ENCODE data around the gene TGM1. TPM values are rescaled to one million over a fixed set of nuclear protein-coding genes. Genes with fewer than 3 reads are reported as not detected.

Gene TGM1
- total RNA-seq, 1 donor from 2014 or later = 4.1 TPM

DNA sequence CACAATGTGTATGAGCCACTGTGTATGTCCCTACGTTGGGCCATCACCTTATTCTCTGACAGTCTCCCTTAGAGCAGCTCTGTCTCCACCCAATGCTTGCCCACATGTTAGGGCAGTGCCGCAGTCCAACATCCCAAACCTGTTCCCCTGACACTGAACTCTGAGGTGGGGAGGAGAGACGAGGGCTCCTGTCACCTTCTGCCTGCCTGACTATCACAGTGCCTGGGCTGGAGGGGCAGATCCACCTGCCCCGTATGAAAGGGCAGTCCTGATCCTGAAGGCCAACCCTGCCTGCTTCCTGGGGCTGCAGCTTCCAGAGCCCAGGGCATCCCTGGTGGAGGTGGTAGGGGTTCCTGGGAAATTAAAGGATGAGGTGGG lies 2.2 kb downstream of the TGM1 start:
- H3K9me3 Mint-ChIP-seq = no peaks in the 10 kb centered on the region
- H3K27me3 Mint-ChIP-seq (ENCODE audit: insufficient read depth) = no peaks in the 10 kb centered on the region
- intact Hi-C loops (cut with micrococcal nuclease) = no loop called here
- peaks cover 4% of the 10 kb centered on the region for H3K36me3 Mint-ChIP-seq (ENCODE audit: low read depth)
- H3K4me1 Mint-ChIP-seq (ENCODE audit: low read depth) = no peaks in the 10 kb centered on the region
- no peak for DNase-seq (ENCODE audit: low spot score)
- no peak overlapping the region for H3K4me3 Mint-ChIP-seq
- H3K27ac Mint-ChIP-seq = no peak overlapping the region

DNA sequence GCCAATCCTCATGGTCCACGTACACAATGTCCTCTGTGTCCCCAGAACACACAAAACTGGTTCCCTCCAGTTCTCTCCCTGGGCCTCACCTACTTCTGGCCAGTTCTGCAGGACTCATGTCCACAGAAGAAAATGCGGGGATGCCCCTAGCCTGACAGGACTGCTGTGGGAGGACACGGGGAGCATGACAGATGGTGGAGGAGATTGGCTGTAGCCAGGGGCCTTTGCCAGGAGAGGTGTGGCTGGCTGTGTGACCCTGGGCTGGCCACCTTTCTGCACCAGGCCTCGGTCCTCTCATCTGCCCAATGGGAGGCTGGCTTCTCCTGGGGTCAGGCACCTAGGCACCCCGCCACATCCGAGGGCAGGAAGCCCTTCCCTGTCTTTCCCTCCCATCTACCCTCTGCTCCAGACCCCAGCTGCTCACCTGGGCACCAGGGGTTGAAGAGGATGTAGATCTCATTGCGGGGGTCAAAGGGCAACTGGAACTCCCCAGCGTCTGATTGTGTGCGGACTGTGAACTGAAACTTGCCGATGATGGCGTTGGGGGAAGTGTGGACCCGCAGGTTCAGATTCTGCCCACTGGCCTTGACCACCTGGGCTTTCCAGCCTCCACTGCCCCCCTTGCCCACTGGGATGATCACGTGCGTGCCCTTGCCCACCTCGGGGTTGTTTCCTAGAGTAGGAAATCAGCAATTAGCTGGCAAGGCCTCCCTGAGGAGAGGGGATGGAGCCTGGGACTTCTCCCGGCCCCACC lies 2.8 kb downstream of the TGM1 start:
- Mint-ChIP-seq H3K27ac (no peak overlapping the region), H3K9me3 (no peaks in the 10 kb centered on the region), H3K4me3 (no peak overlapping the region), H3K36me3 (ENCODE audit: low read depth) (peaks cover 5% of the 10 kb centered on the region), H3K4me1 (ENCODE audit: low read depth) (no peaks in the 10 kb centered on the region), H3K27me3 (ENCODE audit: insufficient read depth) (no peaks in the 10 kb centered on the region)
- intact Hi-C loops (cut with micrococcal nuclease) = no loop called here
- no peak for DNase-seq (ENCODE audit: low spot score)

DNA sequence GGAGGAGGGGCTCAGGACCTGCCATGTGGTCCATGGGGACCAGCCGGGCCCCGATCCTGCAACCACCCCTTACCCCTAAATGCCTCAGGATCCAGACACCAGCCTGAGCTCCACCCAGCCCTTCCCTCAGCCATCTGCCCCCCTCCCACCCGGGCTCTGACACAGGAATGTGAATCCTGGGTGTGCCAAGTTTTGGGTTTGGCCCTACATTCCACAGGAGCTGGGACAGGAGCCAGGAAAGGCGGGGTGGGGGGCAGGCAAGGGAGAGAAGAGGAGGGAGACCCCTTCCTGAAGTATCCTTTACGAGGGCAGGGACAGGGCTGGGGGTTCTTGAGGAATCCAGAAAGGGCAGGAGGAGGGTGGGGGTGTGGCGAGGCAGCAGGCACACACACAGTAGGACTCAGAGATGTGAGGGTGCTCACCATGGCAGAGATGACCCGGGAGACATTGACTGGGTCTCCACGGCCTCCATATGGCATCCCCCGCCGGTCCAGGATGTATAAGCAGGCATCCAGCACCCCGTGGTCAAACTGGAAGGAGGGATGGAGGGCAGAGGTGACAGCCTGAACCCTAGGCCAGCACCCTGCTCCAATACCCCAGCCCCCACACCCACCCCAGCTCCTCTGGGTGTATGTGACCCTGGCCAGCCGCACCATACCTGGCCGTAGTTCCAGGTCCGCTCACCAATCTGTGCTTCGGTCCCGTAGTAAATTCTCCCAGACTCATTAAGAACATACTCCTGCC lies 3.5 kb downstream of the TGM1 start:
- H3K4me3 Mint-ChIP-seq = no peak overlapping the region
- peaks cover 4% of the 10 kb centered on the region for H3K36me3 Mint-ChIP-seq (ENCODE audit: low read depth)
- H3K4me1 Mint-ChIP-seq (ENCODE audit: low read depth) = no peaks in the 10 kb centered on the region
- DNase-seq (ENCODE audit: low spot score) = no peak
- no peaks in the 10 kb centered on the region for H3K9me3 Mint-ChIP-seq
- H3K27me3 Mint-ChIP-seq (ENCODE audit: insufficient read depth) = no peaks in the 10 kb centered on the region
- no peak overlapping the region for H3K27ac Mint-ChIP-seq
- intact Hi-C loops (cut with micrococcal nuclease) = no loop called here

DNA sequence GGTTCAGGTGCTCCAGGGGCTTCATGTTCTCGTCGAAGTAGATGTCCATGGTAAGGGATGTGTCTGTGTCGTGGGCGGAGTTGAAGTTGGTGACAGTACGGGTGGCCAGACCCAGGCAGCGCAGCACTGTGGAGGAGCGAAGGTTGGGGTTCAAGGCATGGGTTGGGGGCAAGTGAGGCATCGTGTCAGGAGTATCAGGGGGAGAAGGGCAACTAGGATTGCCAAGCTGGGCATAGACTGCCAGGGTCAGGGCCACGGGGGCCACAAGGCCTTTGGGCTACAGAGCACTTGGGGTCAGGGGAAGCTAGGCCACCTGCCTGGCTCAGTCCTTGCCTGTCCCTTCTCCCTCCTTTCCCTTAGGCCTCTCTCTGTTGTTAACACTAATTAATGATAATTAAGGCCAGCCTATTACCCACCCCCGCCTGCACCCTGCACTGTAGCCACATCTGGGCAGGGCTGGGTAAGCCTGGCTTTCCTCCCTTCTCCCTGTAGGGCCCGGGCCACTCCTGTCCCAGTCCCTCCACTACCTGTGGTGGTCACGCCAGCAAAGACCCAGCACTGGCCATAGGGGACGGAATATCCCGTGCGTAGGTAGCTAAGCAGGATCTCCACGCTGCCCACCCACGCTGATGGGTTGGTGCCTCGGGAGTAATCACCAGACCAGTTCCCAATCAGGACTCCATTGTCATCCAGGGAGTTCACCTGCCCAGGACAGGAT lies 4.3 kb downstream of the TGM1 start:
- DNase-seq (ENCODE audit: low spot score) = no peak
- Mint-ChIP-seq H3K4me1 (ENCODE audit: low read depth) (no peaks in the 10 kb centered on the region), H3K36me3 (ENCODE audit: low read depth) (peaks cover 4% of the 10 kb centered on the region), H3K9me3 (no peaks in the 10 kb centered on the region), H3K4me3 (no peak overlapping the region), H3K27me3 (ENCODE audit: insufficient read depth) (no peaks in the 10 kb centered on the region), H3K27ac (no peak overlapping the region)
- intact Hi-C loops (cut with micrococcal nuclease) = no loop called here

DNA sequence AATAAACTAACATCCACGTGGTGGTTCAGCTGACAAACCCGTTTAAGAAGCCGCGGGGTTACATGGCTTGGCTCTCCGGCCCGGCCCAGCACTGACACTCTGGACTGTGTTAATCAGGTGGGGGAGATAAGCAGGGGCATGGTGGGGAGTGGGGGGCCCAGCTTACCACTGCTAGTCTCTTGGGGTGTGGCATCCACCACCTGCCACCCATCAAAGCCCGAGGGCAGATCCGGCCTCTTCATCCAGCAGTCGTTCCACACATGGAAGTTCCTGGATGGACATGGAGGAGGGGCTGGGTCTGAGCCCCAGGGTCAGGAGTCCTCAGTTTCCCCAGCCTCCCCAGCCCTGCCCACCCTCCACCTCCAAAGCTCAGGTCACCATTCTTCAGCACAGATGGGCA lies 4.9 kb downstream of the TGM1 start:
- no peak for DNase-seq (ENCODE audit: low spot score)
- Mint-ChIP-seq H3K9me3 (no peaks in the 10 kb centered on the region), H3K4me3 (no peak overlapping the region), H3K4me1 (ENCODE audit: low read depth) (no peaks in the 10 kb centered on the region), H3K27ac (no peak overlapping the region), H3K36me3 (ENCODE audit: low read depth) (peaks cover 4% of the 10 kb centered on the region), H3K27me3 (ENCODE audit: insufficient read depth) (no peaks in the 10 kb centered on the region)
- intact Hi-C loops (cut with micrococcal nuclease) = no loop called here

DNA sequence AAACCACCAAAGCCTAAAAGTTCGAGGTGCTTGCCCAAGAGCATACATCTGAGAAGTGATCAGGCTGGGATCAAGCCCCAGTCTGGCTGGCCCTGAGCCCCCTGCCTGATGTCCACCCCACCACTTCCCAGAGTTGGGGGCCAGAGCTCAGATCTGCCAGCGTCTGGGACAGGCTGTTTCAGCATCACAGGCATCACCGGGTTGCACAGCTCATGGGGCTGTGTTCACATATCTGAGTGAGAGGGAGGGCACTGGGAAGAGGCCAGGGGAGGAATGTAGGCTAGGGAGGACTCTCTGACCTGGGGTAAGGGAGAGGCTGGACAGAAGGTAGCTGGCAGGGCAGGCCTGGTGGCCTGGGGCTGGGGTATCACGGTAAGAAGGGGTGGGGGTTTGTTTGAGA lies 6.0 kb downstream of the TGM1 start:
- Mint-ChIP-seq H3K27ac (no peak overlapping the region), H3K27me3 (ENCODE audit: insufficient read depth) (no peaks in the 10 kb centered on the region), H3K4me1 (ENCODE audit: low read depth) (no peaks in the 10 kb centered on the region), H3K9me3 (no peaks in the 10 kb centered on the region), H3K36me3 (ENCODE audit: low read depth) (peaks cover 4% of the 10 kb centered on the region), H3K4me3 (no peak overlapping the region)
- intact Hi-C loops (cut with micrococcal nuclease) = no loop called here
- no peak for DNase-seq (ENCODE audit: low spot score)

DNA sequence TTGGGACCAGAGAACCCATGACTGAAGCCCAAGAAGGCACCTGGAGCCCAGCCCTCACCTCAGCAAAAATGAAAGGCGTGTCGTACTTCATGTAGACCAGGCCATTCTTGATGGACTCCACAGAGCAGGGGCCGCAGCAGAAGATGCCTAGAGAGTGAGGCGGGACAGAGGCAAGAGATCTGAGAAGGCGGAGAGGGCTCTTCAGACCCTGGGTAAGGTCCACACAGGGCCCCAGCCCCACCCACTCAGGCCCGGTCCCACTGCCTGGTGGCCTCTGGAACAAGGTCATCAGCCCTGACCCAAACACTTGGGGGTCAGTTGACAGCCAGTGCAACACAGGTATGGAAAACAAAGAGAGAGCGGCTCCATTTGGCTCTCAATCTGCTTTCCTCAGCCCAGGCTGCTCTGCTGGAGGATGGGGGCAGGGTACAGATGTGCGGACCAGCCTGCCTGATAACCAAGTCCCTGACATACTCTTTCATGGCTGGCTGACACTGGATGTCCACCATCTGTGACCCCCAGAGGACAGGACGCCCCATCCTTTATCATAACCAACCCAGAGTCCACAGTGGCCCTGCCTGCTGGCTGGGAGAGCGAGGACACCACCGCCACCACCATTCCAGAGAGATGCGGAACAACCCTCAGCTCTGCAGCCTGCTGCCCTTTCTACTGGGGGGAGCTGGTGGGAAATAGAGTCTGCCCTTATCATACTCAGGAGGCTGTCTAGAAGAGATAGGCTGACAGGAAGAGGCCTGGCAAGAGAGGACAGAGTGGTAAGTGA lies 6.9 kb downstream of the TGM1 start:
- no peaks in the 10 kb centered on the region for H3K27me3 Mint-ChIP-seq (ENCODE audit: insufficient read depth)
- peaks cover 4% of the 10 kb centered on the region for H3K36me3 Mint-ChIP-seq (ENCODE audit: low read depth)
- H3K9me3 Mint-ChIP-seq = no peaks in the 10 kb centered on the region
- no peak overlapping the region for H3K27ac Mint-ChIP-seq
- no peak overlapping the region for H3K4me3 Mint-ChIP-seq
- H3K4me1 Mint-ChIP-seq (ENCODE audit: low read depth) = peaks cover 7% of the 10 kb centered on the region
- no peak for DNase-seq (ENCODE audit: low spot score)
- intact Hi-C loops (cut with micrococcal nuclease) = no loop called here

DNA sequence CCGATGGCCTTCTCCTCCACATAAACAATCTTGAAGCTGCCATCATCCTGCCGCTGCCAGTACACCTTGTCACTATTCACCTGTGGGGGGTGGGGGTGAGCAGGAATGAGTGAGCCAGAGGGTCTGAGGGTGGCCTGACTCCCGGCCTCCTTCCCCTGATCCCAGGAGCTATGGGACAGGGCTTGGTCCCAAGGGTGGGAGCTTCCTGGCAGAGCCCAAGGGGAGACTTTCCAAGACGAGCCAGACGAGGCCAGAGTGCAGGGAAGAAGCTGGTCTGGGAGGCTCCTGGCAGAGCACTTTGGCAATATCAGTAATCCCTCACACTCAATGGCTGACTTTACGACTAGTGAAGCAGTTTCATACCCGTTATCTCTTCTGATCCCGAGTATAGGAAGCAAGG lies 7.5 kb downstream of the TGM1 start:
- H3K36me3 Mint-ChIP-seq (ENCODE audit: low read depth) = peaks cover 5% of the 10 kb centered on the region
- no peaks in the 10 kb centered on the region for H3K9me3 Mint-ChIP-seq
- H3K27ac Mint-ChIP-seq = no peak overlapping the region
- peaks cover 13% of the 10 kb centered on the region for H3K4me1 Mint-ChIP-seq (ENCODE audit: low read depth)
- H3K4me3 Mint-ChIP-seq = no peak overlapping the region
- intact Hi-C loops (cut with micrococcal nuclease) = no loop called here
- H3K27me3 Mint-ChIP-seq (ENCODE audit: insufficient read depth) = no peaks in the 10 kb centered on the region
- no peak for DNase-seq (ENCODE audit: low spot score)

DNA sequence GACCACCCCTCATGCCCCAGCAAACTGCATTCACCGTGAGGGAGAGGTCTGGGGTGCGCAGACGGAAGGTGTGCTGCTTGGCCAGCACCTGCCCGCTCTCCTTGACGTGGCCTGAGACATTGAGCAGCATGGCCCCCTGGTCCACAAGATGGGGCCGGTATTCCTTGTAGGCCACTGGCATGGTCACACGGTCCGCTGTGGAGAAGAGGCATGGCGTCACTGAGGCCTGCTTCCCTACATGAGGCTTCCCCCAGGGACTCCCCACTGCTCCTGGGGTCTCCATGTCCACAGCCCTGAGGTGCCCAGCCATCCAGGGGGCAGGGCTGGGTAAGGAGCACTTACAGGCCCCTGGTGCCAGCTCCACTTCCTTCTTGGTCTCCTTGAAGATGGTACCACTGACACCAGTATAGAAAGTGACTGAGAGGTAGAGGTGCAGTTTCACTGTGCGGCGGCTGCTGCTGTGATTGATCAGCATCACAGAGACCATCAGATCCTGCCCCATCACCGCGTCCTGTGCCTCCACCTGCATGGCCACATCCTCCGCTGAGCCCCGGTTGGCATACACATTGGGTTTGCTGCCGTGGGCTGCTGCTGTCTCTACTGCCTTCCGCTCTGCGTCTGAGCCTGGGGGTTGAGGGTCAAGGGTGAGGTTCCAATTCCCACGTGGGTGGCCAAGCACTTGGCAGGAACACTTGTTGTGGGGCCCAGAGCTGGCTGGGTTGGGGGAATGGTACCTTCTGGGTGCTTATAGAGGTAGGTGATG lies 8.2 kb downstream of the TGM1 start:
- no peak overlapping the region for H3K4me3 Mint-ChIP-seq
- DNase-seq (ENCODE audit: low spot score) = no peak
- peaks cover 20% of the 10 kb centered on the region for H3K4me1 Mint-ChIP-seq (ENCODE audit: low read depth)
- no peaks in the 10 kb centered on the region for H3K27me3 Mint-ChIP-seq (ENCODE audit: insufficient read depth)
- no peaks in the 10 kb centered on the region for H3K9me3 Mint-ChIP-seq
- no peak overlapping the region for H3K27ac Mint-ChIP-seq
- H3K36me3 Mint-ChIP-seq (ENCODE audit: low read depth) = peaks cover 9% of the 10 kb centered on the region
- intact Hi-C loops (cut with micrococcal nuclease) = no loop called here

DNA sequence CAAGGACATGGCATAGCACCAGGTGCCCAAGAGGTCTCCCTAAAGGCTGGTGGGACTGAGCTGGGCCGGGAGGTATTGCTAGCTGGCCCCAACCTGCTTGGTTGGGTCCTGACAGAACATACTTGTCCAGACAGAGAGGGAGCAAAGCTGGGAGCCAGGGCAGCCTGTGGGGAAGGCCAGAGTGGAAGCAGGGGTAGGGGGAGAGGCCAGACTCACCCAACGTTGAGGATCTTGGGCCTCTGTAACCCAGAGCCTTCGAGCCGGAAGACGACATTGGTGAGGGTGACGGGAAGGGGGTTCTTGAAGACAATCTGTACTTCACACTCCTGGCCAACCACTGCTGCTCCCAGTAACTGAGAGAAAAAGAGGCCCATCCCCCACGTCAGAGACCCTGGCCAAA lies 9.0 kb downstream of the TGM1 start:
- no peaks in the 10 kb centered on the region for H3K27me3 Mint-ChIP-seq (ENCODE audit: insufficient read depth)
- no peak for DNase-seq (ENCODE audit: low spot score)
- H3K4me1 Mint-ChIP-seq (ENCODE audit: low read depth) = peaks cover 26% of the 10 kb centered on the region
- no peak overlapping the region for H3K4me3 Mint-ChIP-seq
- peaks cover 11% of the 10 kb centered on the region for H3K36me3 Mint-ChIP-seq (ENCODE audit: low read depth)
- no peak overlapping the region for H3K27ac Mint-ChIP-seq
- intact Hi-C loops (cut with micrococcal nuclease) = no loop called here
- no peaks in the 10 kb centered on the region for H3K9me3 Mint-ChIP-seq

DNA sequence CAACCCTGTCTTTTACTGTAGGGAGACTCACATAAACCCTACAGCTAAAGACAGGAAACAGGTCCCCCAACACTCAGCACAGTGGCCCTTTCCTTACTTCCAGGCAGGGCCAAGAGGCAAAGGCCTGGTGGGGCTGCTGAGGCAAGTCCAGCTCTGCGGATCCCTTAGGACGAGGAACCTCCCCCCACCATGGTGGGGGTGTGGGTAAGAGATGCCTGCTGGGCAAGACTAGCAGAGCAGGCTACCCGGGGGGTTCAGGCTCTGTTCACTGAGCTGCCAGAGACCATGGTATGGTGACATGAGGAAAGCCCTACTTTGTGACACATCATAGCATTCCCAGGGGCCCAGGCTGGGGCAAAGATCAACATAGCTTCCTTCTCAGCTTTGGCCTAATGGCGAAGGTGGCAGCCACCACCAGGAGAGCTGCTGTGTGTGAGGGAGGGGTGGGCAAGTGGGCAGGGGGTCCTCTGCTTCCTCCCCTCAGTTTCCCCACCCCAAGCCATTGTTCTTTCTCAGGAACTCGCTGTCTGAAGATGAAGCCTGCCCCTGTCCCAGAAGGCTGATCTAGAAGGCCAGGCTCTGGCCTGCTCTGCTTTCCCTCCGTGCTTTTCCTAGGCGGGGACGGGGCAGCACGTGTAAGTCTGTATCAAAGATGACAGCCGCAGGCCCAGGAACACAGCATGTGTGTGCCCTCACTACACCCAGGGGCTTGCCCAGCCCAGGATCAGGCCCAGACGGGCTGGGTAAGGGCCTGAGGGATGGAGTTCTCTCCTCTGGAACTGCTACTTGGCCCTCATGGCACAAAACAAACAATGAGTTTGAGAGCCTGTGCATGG lies 10.5 kb downstream of the TGM1 start:
- Mint-ChIP-seq H3K27me3 (ENCODE audit: insufficient read depth) (no peaks in the 10 kb centered on the region), H3K9me3 (no peaks in the 10 kb centered on the region), H3K4me1 (ENCODE audit: low read depth) (peaks cover 37% of the 10 kb centered on the region), H3K27ac (no peak overlapping the region), H3K4me3 (no peak overlapping the region), H3K36me3 (ENCODE audit: low read depth) (peaks cover 17% of the 10 kb centered on the region)
- DNase-seq (ENCODE audit: low spot score) = no peak
- intact Hi-C loops (cut with micrococcal nuclease) = no loop called here

Data from activated T-helper 1 cell treated with anti-CD3 and anti-CD28 coated beads, Interleukin-12 subunit alpha, Interleukin-12 subunit beta, Interleukin-2, Interleukin-4 antibody, amounts not matched to agents 30 ng/mL and 10 ng/mL and 1 ng/mL, durations not matched to agents 14 hours and 24 hours and 36 hours (primary cell).